ENCODE data around the gene PCDHGA11. TPM values are rescaled to one million over a fixed set of nuclear protein-coding genes. Genes with fewer than 3 reads are reported as not detected.
"Not testable (repeated sequence)": the region's sequence is repeated elsewhere in the genome, so short reads cannot be mapped to it uniquely, and the experiment has no call there.

PCDHGA11 gene
- 1 to 10 TPM; 3.0 to 5.8 (median 4.5) TPM for total RNA-seq

DNA sequence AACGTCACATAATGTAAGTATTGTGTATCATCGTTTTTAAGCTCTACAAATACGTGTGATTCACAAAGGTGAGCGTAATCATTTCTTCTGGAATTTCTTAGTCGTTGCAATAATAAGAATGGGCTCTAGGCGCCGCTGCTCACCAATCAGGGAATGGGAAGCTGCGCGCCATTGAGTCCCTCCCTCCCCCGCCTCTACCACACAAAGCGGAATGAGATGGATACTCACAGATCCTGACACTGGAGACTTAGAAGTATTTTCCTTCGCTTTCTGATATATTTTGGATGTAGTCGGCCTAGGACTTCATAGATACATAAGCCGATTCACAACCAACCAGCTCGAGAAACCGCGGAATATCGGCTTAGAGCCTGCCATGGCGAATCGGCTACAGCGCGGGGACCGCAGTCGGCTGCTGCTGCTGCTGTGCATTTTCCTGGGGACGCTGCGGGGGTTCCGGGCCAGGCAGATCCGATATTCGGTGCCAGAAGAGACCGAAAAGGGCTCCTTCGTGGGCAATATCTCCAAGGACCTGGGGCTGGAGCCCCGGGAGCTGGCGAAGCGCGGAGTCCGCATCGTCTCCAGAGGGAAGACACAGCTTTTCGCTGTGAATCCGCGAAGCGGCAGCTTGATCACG is at the start of gene PCDHGA11:
Gene PCDHGA11, plus strand, starts transcription at position 197 of the 634 bp plus-strand sequence. Its CDS starts 177 bp downstream, at position 374.
- 24% methylated on average over 33 of the region's 42 CpGs for WGBS
- Histone ChIP-seq H3K9me3 (peaks cover 29 to 100% (median 97%) of the 10 kb centered on the region in 4 donors), H3K4me1 (peaks cover 0 to 12% (median 5%) of the 10 kb centered on the region in 4 donors), H3K4me3 (peak within 1 kb of the TSS; percentile 24 to 47 (median 38)), H3K27ac (replicated peaks in 1 of 4) (no peak within 1 kb of the TSS), H3K27me3 (no peaks in the 10 kb centered on the region), H3K36me3 (peaks cover 4 to 13% (median 7%) of the 10 kb centered on the region in 4 donors)
- intact Hi-C loops (cut with DNase I), result no loop called here
- DNase-seq (ENCODE audit: extremely low spot score), result peak; percentile 90
- TF ChIP-seq, protein P1, sequence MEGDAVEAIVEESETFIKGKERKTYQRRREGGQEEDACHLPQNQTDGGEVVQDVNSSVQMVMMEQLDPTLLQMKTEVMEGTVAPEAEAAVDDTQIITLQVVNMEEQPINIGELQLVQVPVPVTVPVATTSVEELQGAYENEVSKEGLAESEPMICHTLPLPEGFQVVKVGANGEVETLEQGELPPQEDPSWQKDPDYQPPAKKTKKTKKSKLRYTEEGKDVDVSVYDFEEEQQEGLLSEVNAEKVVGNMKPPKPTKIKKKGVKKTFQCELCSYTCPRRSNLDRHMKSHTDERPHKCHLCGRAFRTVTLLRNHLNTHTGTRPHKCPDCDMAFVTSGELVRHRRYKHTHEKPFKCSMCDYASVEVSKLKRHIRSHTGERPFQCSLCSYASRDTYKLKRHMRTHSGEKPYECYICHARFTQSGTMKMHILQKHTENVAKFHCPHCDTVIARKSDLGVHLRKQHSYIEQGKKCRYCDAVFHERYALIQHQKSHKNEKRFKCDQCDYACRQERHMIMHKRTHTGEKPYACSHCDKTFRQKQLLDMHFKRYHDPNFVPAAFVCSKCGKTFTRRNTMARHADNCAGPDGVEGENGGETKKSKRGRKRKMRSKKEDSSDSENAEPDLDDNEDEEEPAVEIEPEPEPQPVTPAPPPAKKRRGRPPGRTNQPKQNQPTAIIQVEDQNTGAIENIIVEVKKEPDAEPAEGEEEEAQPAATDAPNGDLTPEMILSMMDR (IDR thresholded peaks at IDR 0.05), result peak; percentile 24 to 35 (median 31)
- TF ChIP-seq EP300 (IDR thresholded peaks at IDR 0.05), result no peak
- TF ChIP-seq POLR2AphosphoS5 (IDR thresholded peaks at IDR 0.05), result no peak

DNA sequence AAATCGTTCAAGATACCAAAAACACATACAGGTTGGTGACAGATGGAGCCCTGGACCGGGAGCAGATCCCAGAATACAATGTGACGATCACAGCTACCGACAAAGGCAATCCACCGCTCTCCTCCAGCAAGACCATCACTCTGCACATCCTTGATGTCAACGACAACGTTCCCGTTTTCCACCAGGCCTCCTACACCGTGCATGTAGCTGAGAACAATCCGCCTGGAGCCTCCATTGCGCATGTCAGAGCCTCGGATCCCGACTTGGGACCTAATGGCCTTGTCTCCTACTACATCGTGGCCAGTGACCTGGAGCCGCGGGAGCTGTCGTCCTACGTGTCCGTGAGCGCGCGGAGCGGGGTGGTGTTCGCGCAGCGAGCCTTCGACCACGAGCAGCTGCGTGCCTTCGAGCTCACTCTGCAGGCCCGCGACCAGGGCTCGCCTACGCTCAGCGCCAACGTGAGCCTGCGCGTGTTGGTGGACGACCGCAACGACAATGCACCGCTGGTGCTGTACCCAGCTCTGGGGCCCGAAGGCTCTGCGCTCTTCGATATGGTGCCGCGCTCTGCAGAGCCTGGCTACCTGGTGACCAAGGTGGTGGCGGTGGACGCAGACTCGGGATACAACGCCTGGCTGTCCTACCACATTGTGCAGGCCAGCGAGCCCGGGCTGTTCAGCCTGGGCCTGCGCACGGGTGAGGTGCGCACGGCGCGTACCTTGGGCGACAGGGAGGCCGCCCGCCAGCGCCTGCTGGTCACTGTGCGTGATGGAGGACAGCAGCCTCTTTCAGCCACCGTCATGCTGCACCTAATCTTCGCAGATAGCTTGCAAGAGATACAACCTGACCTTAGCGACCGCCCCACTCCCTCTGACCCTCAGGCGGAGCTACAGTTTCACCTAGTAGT is 49.0 kb upstream of the PCDHGA11 start:
- Histone ChIP-seq H3K27ac (replicated peaks in 1 of 4) (no peak overlapping the region), H3K36me3 (no peaks in the 10 kb centered on the region), H3K9me3 (peaks cover 18 to 99% (median 99%) of the 10 kb centered on the region in 4 donors), H3K27me3 (no peaks in the 10 kb centered on the region), H3K4me1 (peaks cover 0 to 7% (median 0%) of the 10 kb centered on the region in 4 donors), H3K4me3 (no peak overlapping the region)
- intact Hi-C loops (cut with DNase I), result no loop called here
- no peak for TF ChIP-seq POLR2A (IDR thresholded peaks at IDR 0.05; ENCODE audit: low read depth)
- no peak for TF ChIP-seq POLR2AphosphoS5 (IDR thresholded peaks at IDR 0.05)
- no peak for TF ChIP-seq EP300 (IDR thresholded peaks at IDR 0.05)
- TF ChIP-seq, protein P1 (IDR thresholded peaks at IDR 0.05), result no peak
- DNase-seq (ENCODE audit: extremely low spot score), result no peak
- 42% methylated on average over 62 of the region's 69 CpGs for WGBS

- intact Hi-C loops (cut with DNase I), result no loop called here
- Histone ChIP-seq H3K27me3 (no peaks in the 10 kb centered on the region), H3K36me3 (no peaks in the 10 kb centered on the region), H3K4me3 (peak within 1 kb of the TSS; percentile 22 to 44 (median 30)), H3K4me1 (peaks cover 0 to 7% (median 0%) of the 10 kb centered on the region in 4 donors), H3K27ac (replicated peaks in 1 of 4) (no peak within 1 kb of the TSS), H3K9me3 (peaks cover 18 to 100% (median 99%) of the 10 kb centered on the region in 4 donors)
- no peak for DNase-seq (ENCODE audit: extremely low spot score)
- TF ChIP-seq POLR2A (IDR thresholded peaks at IDR 0.05; ENCODE audit: low read depth) (no peak), EP300 (IDR thresholded peaks at IDR 0.05) (no peak)
- TF ChIP-seq, protein P1 (IDR thresholded peaks at IDR 0.05), result peak; percentile 17 to 27 (median 24)
- WGBS, result 12% methylated on average over 27 of the region's 27 CpGs
Observed at GRCh38 chr5:141373673-141374317, 47.1 kb upstream of the PCDHGA11 start, which contains the start of gene PCDHGA6. TSS of gene PCDHGA6 (plus strand) at chr5:141373891. CDS start at chr5:141374084, 193 bp downstream.

- H3K4me3 ChIP-seq, result peak overlapping the region in 3 of 4 donors; percentile 22 to 44 (median 32)
- H3K27me3 ChIP-seq, result no peaks in the 10 kb centered on the region
- intact Hi-C loops (cut with DNase I), result no loop called here
- DNase-seq (ENCODE audit: extremely low spot score), result no peak
- peaks cover 18 to 99% (median 98%) of the 10 kb centered on the region in 4 donors for H3K9me3 ChIP-seq
- H3K4me1 ChIP-seq, result peaks cover 0 to 7% (median 0%) of the 10 kb centered on the region in 4 donors
- TF ChIP-seq, protein P1 (IDR thresholded peaks at IDR 0.05), result no peak
- TF ChIP-seq POLR2AphosphoS5 (IDR thresholded peaks at IDR 0.05) (no peak), EP300 (IDR thresholded peaks at IDR 0.05) (no peak), POLR2A (IDR thresholded peaks at IDR 0.05; ENCODE audit: low read depth) (no peak)
- WGBS, result 72% methylated on average over 6 of the region's 14 CpGs
- no peak overlapping the region for H3K27ac ChIP-seq (replicated peaks in 1 of 4)
- H3K36me3 ChIP-seq, result no peaks in the 10 kb centered on the region
Observed at GRCh38 chr5:141374627-141375026, 46.2 kb upstream of the PCDHGA11 start.

- H3K27me3 ChIP-seq; H3K36me3 ChIP-seq; H3K4me3 ChIP-seq; DNase-seq (ENCODE audit: extremely low spot score); intact Hi-C loops (cut with DNase I); H3K4me1 ChIP-seq; H3K27ac ChIP-seq (replicated peaks in 1 of 4): not testable (repeated sequence)
- peaks cover 14 to 99% (median 96%) of the 10 kb centered on the region in 4 donors for H3K9me3 ChIP-seq
- WGBS, result 40% methylated on average over 12 of the region's 48 CpGs
Observed at GRCh38 chr5:141375444-141376155, 45.3 kb upstream of the PCDHGA11 start.
